ENCODE measurements around the gene RPL23. TPM values are rescaled to one million over a fixed set of nuclear protein-coding genes. Genes with fewer than 3 reads are reported as not detected.

The RPL23 gene
- polyA plus RNA-seq, 1 of the 3 experiments (the other 2 are of a cell fraction), result 2,658 TPM

DNA sequence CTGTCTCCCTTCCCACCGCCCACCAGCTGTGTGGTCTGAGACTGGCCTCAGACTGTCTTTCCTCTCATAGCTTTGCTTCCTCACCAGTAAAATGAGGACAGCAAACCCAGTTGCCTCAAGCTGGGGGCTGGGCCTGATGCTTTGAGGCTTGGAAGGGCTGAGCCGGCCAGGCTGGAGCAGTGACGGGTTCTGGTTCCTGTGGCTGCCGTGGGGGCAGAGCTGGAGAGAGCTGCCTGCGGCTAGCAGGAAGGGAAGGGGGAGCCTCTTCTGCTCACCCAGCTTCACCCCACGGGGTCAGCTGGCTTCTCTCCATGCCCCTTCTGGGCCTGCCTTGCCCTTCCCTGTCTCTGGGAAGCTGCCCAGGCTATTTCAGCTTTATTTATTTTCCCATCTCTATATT lies 40.1 kb upstream of the RPL23 start:
- no peak overlapping the region for H3K4me3 ChIP-seq (ENCODE audit: low read depth in 2 of 2, low read length in 1 of 2)
- no peak overlapping the region for H2AFZ ChIP-seq (ENCODE audit: low read depth)
- H3K9me2 ChIP-seq, result no peaks in the 10 kb centered on the region
- no peak overlapping the region for H3K4me2 ChIP-seq
- DNase-seq, result no peak
- H3F3A ChIP-seq (replicated peaks; ENCODE audit: insufficient read depth), result peaks cover 20% of the 10 kb centered on the region
- H3K27ac ChIP-seq (ENCODE audit: low read depth in 2 of 2, low read length in 1 of 2), result no peak overlapping the region
- TF ChIP-seq, protein P1, sequence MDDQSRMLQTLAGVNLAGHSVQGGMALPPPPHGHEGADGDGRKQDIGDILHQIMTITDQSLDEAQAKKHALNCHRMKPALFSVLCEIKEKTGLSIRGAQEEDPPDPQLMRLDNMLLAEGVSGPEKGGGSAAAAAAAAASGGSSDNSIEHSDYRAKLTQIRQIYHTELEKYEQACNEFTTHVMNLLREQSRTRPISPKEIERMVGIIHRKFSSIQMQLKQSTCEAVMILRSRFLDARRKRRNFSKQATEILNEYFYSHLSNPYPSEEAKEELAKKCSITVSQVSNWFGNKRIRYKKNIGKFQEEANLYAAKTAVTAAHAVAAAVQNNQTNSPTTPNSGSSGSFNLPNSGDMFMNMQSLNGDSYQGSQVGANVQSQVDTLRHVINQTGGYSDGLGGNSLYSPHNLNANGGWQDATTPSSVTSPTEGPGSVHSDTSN (IDR thresholded peaks at IDR 0.05), result no peak
- TF ChIP-seq EP300 (IDR thresholded peaks at IDR 0.05; ENCODE audit: borderline replicate concordance in 1 of 2, low read depth in 1 of 2, low read length in 1 of 2) (no peak), EZH2phosphoT487 (IDR thresholded peaks at IDR 0.05; ENCODE audit: borderline replicate concordance, low read depth) (no peak), GATA2 (CRISPR knock-in tag; IDR thresholded peaks at IDR 0.05) (no peak), FOXJ3 (CRISPR knock-in tag; IDR thresholded peaks at IDR 0.05) (no peak), NFIC (IDR thresholded peaks at IDR 0.05; ENCODE audit: borderline replicate concordance) (no peak), JUND (IDR thresholded peaks at IDR 0.05) (no peak), RCOR1 (IDR thresholded peaks at IDR 0.05; ENCODE audit: low read length) (no peak), ELF1 (IDR thresholded peaks at IDR 0.05) (no peak)
- TF ChIP-seq, protein P2, sequence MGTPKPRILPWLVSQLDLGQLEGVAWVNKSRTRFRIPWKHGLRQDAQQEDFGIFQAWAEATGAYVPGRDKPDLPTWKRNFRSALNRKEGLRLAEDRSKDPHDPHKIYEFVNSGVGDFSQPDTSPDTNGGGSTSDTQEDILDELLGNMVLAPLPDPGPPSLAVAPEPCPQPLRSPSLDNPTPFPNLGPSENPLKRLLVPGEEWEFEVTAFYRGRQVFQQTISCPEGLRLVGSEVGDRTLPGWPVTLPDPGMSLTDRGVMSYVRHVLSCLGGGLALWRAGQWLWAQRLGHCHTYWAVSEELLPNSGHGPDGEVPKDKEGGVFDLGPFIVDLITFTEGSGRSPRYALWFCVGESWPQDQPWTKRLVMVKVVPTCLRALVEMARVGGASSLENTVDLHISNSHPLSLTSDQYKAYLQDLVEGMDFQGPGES (IDR thresholded peaks at IDR 0.05; ENCODE audit: low read depth, low read length), result no peak
- TF ChIP-seq, protein P3, sequence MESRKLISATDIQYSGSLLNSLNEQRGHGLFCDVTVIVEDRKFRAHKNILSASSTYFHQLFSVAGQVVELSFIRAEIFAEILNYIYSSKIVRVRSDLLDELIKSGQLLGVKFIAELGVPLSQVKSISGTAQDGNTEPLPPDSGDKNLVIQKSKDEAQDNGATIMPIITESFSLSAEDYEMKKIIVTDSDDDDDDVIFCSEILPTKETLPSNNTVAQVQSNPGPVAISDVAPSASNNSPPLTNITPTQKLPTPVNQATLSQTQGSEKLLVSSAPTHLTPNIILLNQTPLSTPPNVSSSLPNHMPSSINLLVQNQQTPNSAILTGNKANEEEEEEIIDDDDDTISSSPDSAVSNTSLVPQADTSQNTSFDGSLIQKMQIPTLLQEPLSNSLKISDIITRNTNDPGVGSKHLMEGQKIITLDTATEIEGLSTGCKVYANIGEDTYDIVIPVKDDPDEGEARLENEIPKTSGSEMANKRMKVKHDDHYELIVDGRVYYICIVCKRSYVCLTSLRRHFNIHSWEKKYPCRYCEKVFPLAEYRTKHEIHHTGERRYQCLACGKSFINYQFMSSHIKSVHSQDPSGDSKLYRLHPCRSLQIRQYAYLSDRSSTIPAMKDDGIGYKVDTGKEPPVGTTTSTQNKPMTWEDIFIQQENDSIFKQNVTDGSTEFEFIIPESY (IDR thresholded peaks at IDR 0.05; ENCODE audit: borderline replicate concordance, low read depth), result no peak
- TF ChIP-seq, protein P4, sequence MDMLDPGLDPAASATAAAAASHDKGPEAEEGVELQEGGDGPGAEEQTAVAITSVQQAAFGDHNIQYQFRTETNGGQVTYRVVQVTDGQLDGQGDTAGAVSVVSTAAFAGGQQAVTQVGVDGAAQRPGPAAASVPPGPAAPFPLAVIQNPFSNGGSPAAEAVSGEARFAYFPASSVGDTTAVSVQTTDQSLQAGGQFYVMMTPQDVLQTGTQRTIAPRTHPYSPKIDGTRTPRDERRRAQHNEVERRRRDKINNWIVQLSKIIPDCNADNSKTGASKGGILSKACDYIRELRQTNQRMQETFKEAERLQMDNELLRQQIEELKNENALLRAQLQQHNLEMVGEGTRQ (IDR thresholded peaks at IDR 0.05; ENCODE audit: borderline replicate concordance, low read depth, low read length), result no peak
- peaks cover 0 to 28% of the 10 kb centered on the region in 2 experiments; a peak in 1 of 4 replicates for H3K4me1 ChIP-seq (ENCODE audit: control insufficient read depth in 1 of 2, insufficient read depth in 2 of 2, low read depth in 1 of 2, low read length in 1 of 2)
- H3K36me3 ChIP-seq (replicated peaks in 1 of 2; ENCODE audit: control insufficient read depth in 1 of 2, insufficient read depth in 2 of 2, low read length in 1 of 2), result peaks cover 37 to 64% of the 10 kb centered on the region in 2 experiments
- POLR2A ChIA-PET, result interaction anchor here (1.0 to 1.3 kb wide), 3 partner anchors 24 to 237 kb away, joined by 3 to 5 read pairs (median 3); partner anchors contain the start of genes LASP1 and LASP1NB
- H3K9me3 ChIP-seq, result no peaks in the 10 kb centered on the region
- H3K27me3 ChIP-seq (ENCODE audit: insufficient read depth), result no peaks in the 10 kb centered on the region
- H3K9ac ChIP-seq, result no peak overlapping the region
- WGBS (ENCODE audit: low lambda C conversion rate), result 88% methylated on average over 5 of the region's 6 CpGs
- H4K20me1 ChIP-seq (ENCODE audit: insufficient read depth), result peaks cover 77% of the 10 kb centered on the region
- CTCF ChIA-PET, result interaction anchor here (1.0 to 1.7 kb wide), 5 partner anchors 16 to 90 kb away, joined by 3 to 6 read pairs (median 3); partner anchors contain the start of gene LASP1
- peaks cover 85% of the 10 kb centered on the region for H3K79me2 ChIP-seq (ENCODE audit: insufficient read depth)
